Fibroblast of lung (primary cell): ENCODE results near the gene CLTCL1.

ENCODE experiments used
- EZH2 ChIP-seq: IDR thresholded peaks from 2 replicates; pipeline ENCODE4 v1.5.1; 2012; ENCODE audit warnings: low read length, control low read depth, mild to moderate bottlenecking; ENCODE audit errors: missing control alignments
- TF ChIP-seq, protein P1 (sequence below), 2 donors: IDR thresholded peaks in 1 of 2; conservative IDR thresholded peaks in 1 of 2; 1 replicate in 1 of 2; 2 replicates in 1 of 2; pipeline ENCODE4 v1.5.1; 2011 to 2012; ENCODE audit warnings: low read length in 2 of 2, control low read depth in 1 of 2, inconsistent platforms in 1 of 2, low read depth in 1 of 2, mild to moderate bottlenecking in 1 of 2

DNA sequence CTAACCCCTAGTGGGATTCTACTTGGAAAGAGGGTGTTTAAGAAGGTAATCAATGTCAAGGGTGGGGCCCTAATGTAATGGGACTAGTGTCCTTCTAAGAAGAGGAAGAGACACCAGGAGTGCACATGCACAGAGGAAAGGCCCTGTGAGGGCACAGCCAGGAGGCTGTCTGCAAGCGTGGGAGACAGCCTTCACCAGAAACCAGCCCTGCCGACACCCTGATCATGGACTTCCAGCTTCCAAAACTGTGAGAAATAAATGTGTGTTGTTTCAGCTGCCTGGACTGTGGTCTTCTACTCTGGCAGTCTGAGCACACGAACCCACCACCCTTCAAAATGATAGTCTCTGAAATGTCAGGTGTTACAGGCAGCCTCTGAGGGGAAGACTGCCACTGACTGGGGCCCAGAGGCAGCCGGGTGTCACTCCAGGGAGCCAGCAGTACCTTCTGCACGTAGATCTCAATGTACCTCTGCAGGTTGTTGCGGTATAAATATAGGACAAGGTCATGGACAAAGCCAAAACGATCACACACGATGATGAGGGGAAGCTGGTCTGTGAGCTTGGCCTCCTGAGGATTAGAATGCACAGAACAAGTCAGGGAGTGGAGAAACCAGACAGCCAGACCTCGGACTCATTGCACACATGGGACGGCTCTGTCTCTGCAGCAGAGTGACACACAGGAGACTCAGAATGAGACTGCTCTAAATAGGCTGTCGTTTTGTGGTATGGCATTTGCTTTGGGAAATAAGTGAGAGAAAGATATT is 69.1 kb downstream of the CLTCL1 start:
- TF ChIP-seq, protein P1, sequence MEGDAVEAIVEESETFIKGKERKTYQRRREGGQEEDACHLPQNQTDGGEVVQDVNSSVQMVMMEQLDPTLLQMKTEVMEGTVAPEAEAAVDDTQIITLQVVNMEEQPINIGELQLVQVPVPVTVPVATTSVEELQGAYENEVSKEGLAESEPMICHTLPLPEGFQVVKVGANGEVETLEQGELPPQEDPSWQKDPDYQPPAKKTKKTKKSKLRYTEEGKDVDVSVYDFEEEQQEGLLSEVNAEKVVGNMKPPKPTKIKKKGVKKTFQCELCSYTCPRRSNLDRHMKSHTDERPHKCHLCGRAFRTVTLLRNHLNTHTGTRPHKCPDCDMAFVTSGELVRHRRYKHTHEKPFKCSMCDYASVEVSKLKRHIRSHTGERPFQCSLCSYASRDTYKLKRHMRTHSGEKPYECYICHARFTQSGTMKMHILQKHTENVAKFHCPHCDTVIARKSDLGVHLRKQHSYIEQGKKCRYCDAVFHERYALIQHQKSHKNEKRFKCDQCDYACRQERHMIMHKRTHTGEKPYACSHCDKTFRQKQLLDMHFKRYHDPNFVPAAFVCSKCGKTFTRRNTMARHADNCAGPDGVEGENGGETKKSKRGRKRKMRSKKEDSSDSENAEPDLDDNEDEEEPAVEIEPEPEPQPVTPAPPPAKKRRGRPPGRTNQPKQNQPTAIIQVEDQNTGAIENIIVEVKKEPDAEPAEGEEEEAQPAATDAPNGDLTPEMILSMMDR (conservative IDR thresholded peaks at IDR 0.05 in 1 of 2, IDR thresholded peaks at IDR 0.05 in 1 of 2; ENCODE audit: low read depth in 1 of 2, low read length in 2 of 2), result no peak
- no peak for TF ChIP-seq EZH2
